IPS-15b (cell line): ENCODE data around the gene ADAMTS18.

Experiments used
- H3K27me3 ChIP-seq: one replicate; pipeline ENCODE4 v1.6.1; 2013; ENCODE audit warnings: low read length; ENCODE audit not compliant: control insufficient read depth, insufficient read depth
- H3K36me3 ChIP-seq: one replicate; pipeline ENCODE4 v1.6.1; 2013; ENCODE audit warnings: low read length; ENCODE audit not compliant: control insufficient read depth, insufficient read depth
- H3K4me1 ChIP-seq: one replicate; pipeline ENCODE4 v1.6.1; 2013; ENCODE audit warnings: mild to moderate bottlenecking, low read length; ENCODE audit not compliant: control insufficient read depth, insufficient read depth
- H3K4me3 ChIP-seq: one replicate; pipeline ENCODE4 v1.5.1; 2013; ENCODE audit warnings: low read depth, low read length
- H3K9ac ChIP-seq: one replicate; pipeline ENCODE4 v1.6.1; 2013; ENCODE audit warnings: low read depth, mild to moderate bottlenecking, low read length
- H3K9me3 ChIP-seq: one replicate; pipeline ENCODE4 v1.6.1; 2013; ENCODE audit warnings: mild to moderate bottlenecking, low read length; ENCODE audit not compliant: control insufficient read depth, insufficient read depth

The ADAMTS18 gene

GRCh38 chr16:77457046-77457445 is 22.2 kb upstream of the ADAMTS18 start:
- H3K4me1 ChIP-seq, result no peaks in the 10 kb centered on the region
- H3K9me3 ChIP-seq, result no peaks in the 10 kb centered on the region
- H3K36me3 ChIP-seq, result no peaks in the 10 kb centered on the region
- H3K9ac ChIP-seq, result no peak overlapping the region
- H3K27me3 ChIP-seq, result no peaks in the 10 kb centered on the region
- H3K4me3 ChIP-seq, result no peak overlapping the region

DNA sequence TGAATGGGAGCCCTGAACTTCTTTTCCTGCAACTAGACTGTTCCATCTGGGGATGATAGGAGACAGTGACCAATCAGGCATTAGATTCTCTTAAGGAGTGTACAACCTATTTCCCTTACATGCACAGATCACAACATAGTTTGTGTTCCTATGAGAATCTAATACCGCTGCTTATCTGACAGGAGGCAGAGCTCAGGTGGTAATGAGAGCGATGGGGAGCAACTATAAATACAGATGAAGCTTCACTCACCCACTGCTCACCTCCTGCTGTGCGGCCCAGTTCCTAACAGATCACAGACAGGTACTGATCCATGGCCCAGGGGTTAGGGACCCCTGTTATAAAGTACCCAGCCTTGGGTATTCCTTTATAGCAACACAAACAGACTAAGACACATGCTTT is 17.4 kb upstream of the ADAMTS18 start:
- Histone ChIP-seq H3K9ac (no peak overlapping the region), H3K4me1 (peaks cover 6% of the 10 kb centered on the region), H3K36me3 (no peaks in the 10 kb centered on the region), H3K4me3 (no peak overlapping the region), H3K27me3 (no peaks in the 10 kb centered on the region), H3K9me3 (no peaks in the 10 kb centered on the region)

GRCh38 chr16:77450790-77451487 is 16.1 kb upstream of the ADAMTS18 start:
- no peaks in the 10 kb centered on the region for H3K36me3 ChIP-seq
- no peak overlapping the region for H3K4me3 ChIP-seq
- H3K9ac ChIP-seq, result no peak overlapping the region
- H3K27me3 ChIP-seq, result no peaks in the 10 kb centered on the region
- peaks cover 6% of the 10 kb centered on the region for H3K4me1 ChIP-seq
- no peaks in the 10 kb centered on the region for H3K9me3 ChIP-seq

GRCh38 chr16:77449208-77449607 is 14.4 kb upstream of the ADAMTS18 start:
- Histone ChIP-seq H3K27me3 (no peaks in the 10 kb centered on the region), H3K4me1 (peaks cover 6% of the 10 kb centered on the region), H3K9me3 (no peaks in the 10 kb centered on the region), H3K4me3 (no peak overlapping the region), H3K9ac (no peak overlapping the region), H3K36me3 (no peaks in the 10 kb centered on the region)

- Histone ChIP-seq H3K9me3 (no peaks in the 10 kb centered on the region), H3K36me3 (no peaks in the 10 kb centered on the region), H3K9ac (no peak overlapping the region), H3K4me3 (no peak overlapping the region), H3K27me3 (no peaks in the 10 kb centered on the region), H3K4me1 (peaks cover 7% of the 10 kb centered on the region)
Observed at GRCh38 chr16:77445324-77445723, 10.5 kb upstream of the ADAMTS18 start.

GRCh38 chr16:77444147-77444460 is 9.3 kb upstream of the ADAMTS18 start:
- Histone ChIP-seq H3K4me1 (peaks cover 7% of the 10 kb centered on the region), H3K27me3 (no peaks in the 10 kb centered on the region), H3K4me3 (no peak overlapping the region), H3K36me3 (no peaks in the 10 kb centered on the region), H3K9me3 (no peaks in the 10 kb centered on the region), H3K9ac (no peak overlapping the region)

- H3K4me1 ChIP-seq, result peaks cover 7% of the 10 kb centered on the region
- no peak overlapping the region for H3K4me3 ChIP-seq
- no peak overlapping the region for H3K9ac ChIP-seq
- H3K9me3 ChIP-seq, result no peaks in the 10 kb centered on the region
- no peaks in the 10 kb centered on the region for H3K36me3 ChIP-seq
- H3K27me3 ChIP-seq, result no peaks in the 10 kb centered on the region
Observed at GRCh38 chr16:77443357-77444146, 8.7 kb upstream of the ADAMTS18 start.

- Histone ChIP-seq H3K9ac (no peak overlapping the region), H3K9me3 (no peaks in the 10 kb centered on the region), H3K36me3 (no peaks in the 10 kb centered on the region), H3K4me1 (peaks cover 7% of the 10 kb centered on the region), H3K4me3 (no peak overlapping the region), H3K27me3 (peaks cover 4% of the 10 kb centered on the region)
Observed at GRCh38 chr16:77442078-77442477, 7.2 kb upstream of the ADAMTS18 start.

GRCh38 chr16:77439106-77439505 is 4.3 kb upstream of the ADAMTS18 start:
- Histone ChIP-seq H3K9ac (no peak overlapping the region), H3K4me3 (no peak overlapping the region), H3K36me3 (no peaks in the 10 kb centered on the region), H3K4me1 (peaks cover 7% of the 10 kb centered on the region), H3K27me3 (peaks cover 25% of the 10 kb centered on the region), H3K9me3 (no peaks in the 10 kb centered on the region)

DNA sequence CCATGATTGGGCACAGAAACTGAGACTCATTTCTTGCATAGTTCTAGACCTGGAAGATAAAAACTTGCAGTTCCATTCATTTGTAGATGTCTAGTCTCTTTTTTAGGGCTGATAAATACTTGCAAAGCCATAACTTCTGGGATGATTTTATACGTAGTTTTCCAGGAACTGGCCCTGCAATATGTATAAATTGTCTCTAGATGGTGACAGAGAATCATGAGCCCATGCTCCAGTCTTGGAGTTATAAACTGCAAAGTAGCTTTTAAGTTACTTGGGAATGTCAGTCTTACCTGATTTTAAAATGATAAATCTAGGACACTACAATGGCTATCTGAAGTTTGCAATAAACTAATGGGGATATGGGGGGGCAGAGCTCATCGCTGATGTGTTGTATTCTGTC is 3.0 kb upstream of the ADAMTS18 start:
- Histone ChIP-seq H3K36me3 (no peaks in the 10 kb centered on the region), H3K4me3 (no peak overlapping the region), H3K9ac (no peak overlapping the region), H3K4me1 (peaks cover 3% of the 10 kb centered on the region), H3K27me3 (peaks cover 38% of the 10 kb centered on the region), H3K9me3 (no peaks in the 10 kb centered on the region)

GRCh38 chr16:77435272-77435820 is 512 bp upstream of the ADAMTS18 start:
- Histone ChIP-seq H3K27me3 (peaks cover 58% of the 10 kb centered on the region), H3K4me3 (peak overlapping the region; percentile 65), H3K4me1 (peaks cover 2% of the 10 kb centered on the region), H3K36me3 (no peaks in the 10 kb centered on the region), H3K9me3 (no peaks in the 10 kb centered on the region), H3K9ac (no peak overlapping the region)

DNA sequence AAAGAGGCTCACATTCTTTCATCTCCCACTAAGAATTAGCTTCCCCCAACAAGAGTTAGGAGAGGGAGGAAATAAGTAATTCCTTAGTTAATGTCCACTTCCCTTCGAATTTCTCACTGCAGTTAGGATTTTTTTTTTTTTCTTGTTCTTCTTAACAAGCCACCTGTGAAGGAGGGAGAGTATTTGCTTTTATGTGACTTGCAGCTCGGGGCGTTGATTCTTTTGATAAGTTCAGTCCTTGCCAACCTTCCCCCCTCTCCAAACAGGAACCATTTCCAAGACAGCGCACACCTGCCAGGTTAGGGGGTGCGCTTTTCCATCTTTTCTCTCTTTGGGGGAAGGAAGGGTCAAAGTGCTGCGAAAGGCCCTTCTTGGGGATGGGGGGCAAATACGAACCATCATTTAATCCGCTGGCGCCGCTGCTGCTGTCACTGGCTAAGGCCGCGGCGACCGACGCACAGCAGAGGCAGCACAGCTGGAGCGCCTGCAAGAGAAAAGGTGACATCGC is 758 bp downstream of the ADAMTS18 start:
- Histone ChIP-seq H3K27me3 (peaks cover 61% of the 10 kb centered on the region), H3K9ac (no peak overlapping the region), H3K36me3 (no peaks in the 10 kb centered on the region), H3K9me3 (no peaks in the 10 kb centered on the region), H3K4me1 (peaks cover 2% of the 10 kb centered on the region), H3K4me3 (peak overlapping the region; percentile 65)
